ENCODE measurements around the gene MAMSTR. TPM values are rescaled to one million over a fixed set of nuclear protein-coding genes. Genes with fewer than 3 reads are reported as not detected.

The MAMSTR gene
- total and polyA plus RNA-seq, 11 donors, result 0.65 to 5.5 (median 2.0) TPM

DNA sequence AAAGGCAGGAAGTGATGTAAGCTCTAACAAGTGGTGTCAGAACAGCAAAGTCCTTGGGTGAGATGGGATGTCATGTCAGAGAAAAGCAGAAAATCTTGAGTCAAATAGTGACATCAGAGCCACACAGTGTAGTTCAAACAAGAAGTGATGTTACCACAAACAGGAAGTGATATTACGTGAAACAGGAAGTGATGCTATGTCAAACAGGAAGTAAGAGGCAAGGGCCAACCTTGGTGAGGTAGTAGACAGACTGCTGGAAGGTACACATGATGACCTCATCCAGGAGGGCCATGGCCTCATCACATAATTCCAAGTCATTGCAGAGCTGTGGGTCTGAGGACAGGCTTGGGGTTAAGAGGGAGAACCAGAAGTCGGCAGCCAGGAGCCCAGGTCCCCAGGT is 7.0 kb upstream of the MAMSTR start:
- DNase-seq (no peak), ATAC-seq (peak in 1 of 4 donors; percentile 54)
- no peak for TF ChIP-seq POLR2A (IDR thresholded peaks at IDR 0.05)
- TF ChIP-seq, protein P1, sequence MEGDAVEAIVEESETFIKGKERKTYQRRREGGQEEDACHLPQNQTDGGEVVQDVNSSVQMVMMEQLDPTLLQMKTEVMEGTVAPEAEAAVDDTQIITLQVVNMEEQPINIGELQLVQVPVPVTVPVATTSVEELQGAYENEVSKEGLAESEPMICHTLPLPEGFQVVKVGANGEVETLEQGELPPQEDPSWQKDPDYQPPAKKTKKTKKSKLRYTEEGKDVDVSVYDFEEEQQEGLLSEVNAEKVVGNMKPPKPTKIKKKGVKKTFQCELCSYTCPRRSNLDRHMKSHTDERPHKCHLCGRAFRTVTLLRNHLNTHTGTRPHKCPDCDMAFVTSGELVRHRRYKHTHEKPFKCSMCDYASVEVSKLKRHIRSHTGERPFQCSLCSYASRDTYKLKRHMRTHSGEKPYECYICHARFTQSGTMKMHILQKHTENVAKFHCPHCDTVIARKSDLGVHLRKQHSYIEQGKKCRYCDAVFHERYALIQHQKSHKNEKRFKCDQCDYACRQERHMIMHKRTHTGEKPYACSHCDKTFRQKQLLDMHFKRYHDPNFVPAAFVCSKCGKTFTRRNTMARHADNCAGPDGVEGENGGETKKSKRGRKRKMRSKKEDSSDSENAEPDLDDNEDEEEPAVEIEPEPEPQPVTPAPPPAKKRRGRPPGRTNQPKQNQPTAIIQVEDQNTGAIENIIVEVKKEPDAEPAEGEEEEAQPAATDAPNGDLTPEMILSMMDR (IDR thresholded peaks at IDR 0.05), result no peak
- Histone ChIP-seq H3K36me3 (peaks cover 0 to 76% (median 19%) of the 10 kb centered on the region in 9 donors), H3K27ac (peak overlapping the region; percentile 80 to 97 (median 89)), H3K27me3 (peaks cover 0 to 4% (median 0%) of the 10 kb centered on the region in 9 donors), H3K9me3 (peaks cover 0 to 7% (median 0%) of the 10 kb centered on the region in 12 donors), H3K4me1 (peaks cover 5 to 38% (median 20%) of the 10 kb centered on the region in 12 donors), H3K4me3 (no peak overlapping the region)
- WGBS, 4 donors, result 59 to 75% (median 68%) methylated on average over 2 of the region's 2 CpGs
- intact Hi-C loops (cut with DNase I), result loop anchor here in 1 of 10 donors (10.0 kb wide), 1 partner anchor 52 kb away; the partner anchor contains the start of gene NTN5

DNA sequence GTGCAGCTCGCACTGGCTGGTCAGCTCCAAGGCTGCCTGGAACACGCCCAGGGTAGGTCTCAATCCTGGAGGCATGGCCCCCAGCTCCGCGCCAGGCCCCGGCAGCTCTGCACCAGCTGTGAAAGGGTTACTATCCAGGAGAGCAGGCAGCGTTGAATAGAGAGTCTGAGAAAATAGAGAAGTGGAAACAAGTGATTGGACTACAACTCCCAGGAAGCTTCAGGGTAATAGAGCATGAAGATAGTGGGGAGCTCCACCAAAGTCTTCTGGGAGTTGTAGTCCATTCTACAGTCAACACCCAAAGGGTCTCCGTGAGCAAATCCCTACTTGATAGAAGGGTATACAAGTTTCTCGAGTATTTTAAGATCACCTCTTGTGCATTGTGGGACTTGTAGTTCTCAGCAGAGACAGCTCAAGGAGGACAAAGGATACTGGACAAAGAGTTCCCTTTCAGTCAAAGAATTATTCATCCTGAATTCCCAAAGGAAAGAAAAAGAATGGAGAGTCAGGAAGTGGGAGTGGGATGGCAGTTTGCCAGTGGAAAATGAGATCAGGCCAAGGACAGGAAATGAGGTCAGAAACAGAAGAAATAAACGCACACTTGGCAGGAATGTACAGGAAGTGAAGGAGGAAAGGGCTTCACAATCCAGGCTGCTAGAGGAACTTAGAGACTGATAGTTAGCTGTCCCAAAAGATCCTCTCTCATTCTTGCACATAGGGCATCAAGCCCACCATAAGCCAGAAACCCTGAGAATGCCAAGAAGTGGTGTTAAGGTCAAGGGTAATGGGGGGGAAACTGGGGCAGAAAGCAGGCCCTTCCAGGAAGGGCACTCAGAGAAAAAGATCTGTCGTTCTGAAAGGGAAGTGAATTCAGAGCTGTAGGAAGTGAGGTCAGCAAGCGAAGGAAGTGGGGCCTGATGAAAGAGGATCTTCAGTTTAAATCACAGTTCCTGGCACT is 5.5 kb upstream of the MAMSTR start:
- TF ChIP-seq, protein P1 (IDR thresholded peaks at IDR 0.05), result no peak
- no peak for TF ChIP-seq POLR2A (IDR thresholded peaks at IDR 0.05)
- Histone ChIP-seq H3K36me3 (peaks cover 0 to 65% (median 19%) of the 10 kb centered on the region in 9 donors), H3K4me1 (peaks cover 5 to 51% (median 26%) of the 10 kb centered on the region in 12 donors)

DNA sequence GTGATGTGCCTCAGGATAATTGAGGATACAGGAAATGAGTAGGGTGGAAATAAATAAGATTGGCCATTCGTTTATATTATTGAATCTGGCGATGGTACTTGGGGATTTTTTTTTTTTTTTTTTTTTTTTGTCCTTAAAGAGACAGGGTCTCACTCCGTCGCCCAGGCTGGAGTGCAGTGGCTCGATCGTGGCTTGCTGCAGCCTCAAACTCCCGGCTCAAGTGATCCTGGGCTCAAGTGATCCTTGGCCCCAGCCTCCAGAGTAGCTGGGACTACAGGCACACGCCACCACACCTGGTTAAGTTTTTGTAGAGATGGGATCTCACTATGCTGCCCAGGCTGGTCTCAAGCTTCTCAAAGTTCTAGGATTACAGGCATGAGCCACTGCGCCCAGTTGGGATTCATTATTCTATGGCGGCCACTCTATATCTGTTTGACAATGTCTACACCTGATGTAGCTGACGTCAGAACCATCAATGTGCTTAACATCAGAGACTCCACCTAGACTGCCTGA is 2.7 kb upstream of the MAMSTR start:
- H3K27me3 ChIP-seq, result no peaks in the 10 kb centered on the region
- intact Hi-C loops (cut with DNase I), result loop anchor here in 1 of 10 donors (10.0 kb wide), 1 partner anchor 47 kb away; the partner anchor contains the start of gene NTN5
- H3K9me3 ChIP-seq, result peaks cover 0 to 7% (median 0%) of the 10 kb centered on the region in 12 donors
- peaks cover 8 to 68% (median 44%) of the 10 kb centered on the region in 12 donors for H3K4me1 ChIP-seq
- H3K36me3 ChIP-seq, result peaks cover 0 to 50% (median 10%) of the 10 kb centered on the region in 9 donors
- TF ChIP-seq, protein P1 (IDR thresholded peaks at IDR 0.05), result no peak
- TF ChIP-seq POLR2A (IDR thresholded peaks at IDR 0.05), result no peak
- DNase-seq (no peak), ATAC-seq (no peak)
- H3K4me3 ChIP-seq, result no peak overlapping the region
- WGBS, 4 donors, result 81 to 87% (median 83%) methylated on average over 11 of the region's 11 CpGs
- H3K27ac ChIP-seq, result no peak overlapping the region

More for the DNA sequence above, 5.5 kb upstream of the MAMSTR start:
- peaks cover 0 to 7% (median 0%) of the 10 kb centered on the region in 12 donors for H3K9me3 ChIP-seq
- H3K27ac ChIP-seq, result peak overlapping the region; percentile 81 to 97 (median 90)
- peak in 4 of 5 donors; percentile 75 to 89 (median 84) for DNase-seq
- intact Hi-C loops (cut with DNase I), result loop anchor here in 1 of 10 donors (10.0 kb wide), 1 partner anchor 50 kb away; the partner anchor contains the start of gene NTN5
- peak; percentile 12 to 63 (median 36) for ATAC-seq
- 37 to 46% (median 41%) methylated on average over 11 of the region's 11 CpGs for WGBS, 4 donors
- no peaks in the 10 kb centered on the region for H3K27me3 ChIP-seq
- H3K4me3 ChIP-seq, result peak overlapping the region in 4 of 12 donors; percentile 1 to 22 (median 17)

Data from heart left ventricle (tissue), 16 donors.